Measurements from ENCODE around the gene DDX6. TPM values are rescaled to one million over a fixed set of nuclear protein-coding genes. Genes with fewer than 3 reads are reported as not detected.
"Not testable (repeated sequence)": the region's sequence is repeated elsewhere in the genome, so short reads cannot be mapped to it uniquely, and the experiment has no call there.

DDX6 gene
- polyA plus RNA-seq, 1 experiment, result 81.8 TPM

DNA sequence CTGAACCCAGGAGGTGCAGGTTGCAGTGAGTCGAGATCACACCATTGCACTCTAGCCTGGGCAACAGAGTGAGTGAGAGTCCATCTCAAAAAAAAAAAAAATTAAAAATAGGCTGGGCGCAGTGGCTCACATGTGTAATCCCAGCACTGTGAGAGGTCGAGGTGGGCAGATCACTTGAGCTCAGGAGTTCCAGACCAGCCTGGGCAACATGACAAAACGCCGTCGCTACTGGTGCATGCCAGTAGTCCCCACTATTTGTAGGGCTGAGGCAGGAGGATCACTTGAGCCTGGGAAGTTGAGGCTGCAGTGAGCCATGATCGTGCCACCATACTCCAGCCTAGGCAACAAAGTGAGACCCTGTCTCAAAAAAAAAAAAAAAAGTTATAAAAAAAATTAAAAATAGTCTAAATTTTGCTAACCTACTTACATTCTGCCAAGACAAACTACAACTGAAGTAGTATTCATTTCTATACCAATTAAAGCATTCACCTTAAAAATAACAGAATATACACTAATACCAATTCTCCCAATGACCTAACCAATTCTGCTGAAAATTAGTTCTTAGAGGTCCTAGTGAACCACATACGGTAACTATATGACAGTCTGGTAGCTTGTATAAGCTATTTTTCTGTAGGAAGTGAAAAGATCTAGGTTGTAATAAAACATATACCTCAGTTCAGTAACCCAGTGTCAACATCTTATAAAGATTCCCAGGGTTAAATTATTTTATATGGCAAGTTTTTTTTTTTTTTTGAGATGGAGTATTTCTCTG lies 7.1 kb downstream of the DDX6 start:
- DNase-seq (ENCODE audit: low read depth, low spot score), result no peak
- no peak overlapping the region for H3K27ac ChIP-seq (ENCODE audit: low read depth, low read length)
- ChIA-PET CTCF (interaction anchor here (0.6 to 2.8 kb wide), 2 partner anchors 147 to 540 kb away, joined by 3 to 9 read pairs; no protein-coding TSS in a partner anchor), POLR2A (interaction anchor here (0.6 kb wide), 1 partner anchor 8 kb away, joined by 5 read pairs; no protein-coding TSS in a partner anchor)
- no peaks in the 10 kb centered on the region for H3K27me3 ChIP-seq (ENCODE audit: control insufficient read depth, insufficient read depth, low read length)
- no peaks in the 10 kb centered on the region; the same call in 1 of the 2 replicates for H3K9me3 ChIP-seq (ENCODE audit: control insufficient read depth, insufficient read depth, low read length)
- H3K4me3 ChIP-seq (ENCODE audit: low read depth, low read length), result no peak overlapping the region
- TF ChIP-seq, protein P1, sequence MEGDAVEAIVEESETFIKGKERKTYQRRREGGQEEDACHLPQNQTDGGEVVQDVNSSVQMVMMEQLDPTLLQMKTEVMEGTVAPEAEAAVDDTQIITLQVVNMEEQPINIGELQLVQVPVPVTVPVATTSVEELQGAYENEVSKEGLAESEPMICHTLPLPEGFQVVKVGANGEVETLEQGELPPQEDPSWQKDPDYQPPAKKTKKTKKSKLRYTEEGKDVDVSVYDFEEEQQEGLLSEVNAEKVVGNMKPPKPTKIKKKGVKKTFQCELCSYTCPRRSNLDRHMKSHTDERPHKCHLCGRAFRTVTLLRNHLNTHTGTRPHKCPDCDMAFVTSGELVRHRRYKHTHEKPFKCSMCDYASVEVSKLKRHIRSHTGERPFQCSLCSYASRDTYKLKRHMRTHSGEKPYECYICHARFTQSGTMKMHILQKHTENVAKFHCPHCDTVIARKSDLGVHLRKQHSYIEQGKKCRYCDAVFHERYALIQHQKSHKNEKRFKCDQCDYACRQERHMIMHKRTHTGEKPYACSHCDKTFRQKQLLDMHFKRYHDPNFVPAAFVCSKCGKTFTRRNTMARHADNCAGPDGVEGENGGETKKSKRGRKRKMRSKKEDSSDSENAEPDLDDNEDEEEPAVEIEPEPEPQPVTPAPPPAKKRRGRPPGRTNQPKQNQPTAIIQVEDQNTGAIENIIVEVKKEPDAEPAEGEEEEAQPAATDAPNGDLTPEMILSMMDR (IDR thresholded peaks at IDR 0.05; ENCODE audit: low read depth, low read length), result no peak

DNA sequence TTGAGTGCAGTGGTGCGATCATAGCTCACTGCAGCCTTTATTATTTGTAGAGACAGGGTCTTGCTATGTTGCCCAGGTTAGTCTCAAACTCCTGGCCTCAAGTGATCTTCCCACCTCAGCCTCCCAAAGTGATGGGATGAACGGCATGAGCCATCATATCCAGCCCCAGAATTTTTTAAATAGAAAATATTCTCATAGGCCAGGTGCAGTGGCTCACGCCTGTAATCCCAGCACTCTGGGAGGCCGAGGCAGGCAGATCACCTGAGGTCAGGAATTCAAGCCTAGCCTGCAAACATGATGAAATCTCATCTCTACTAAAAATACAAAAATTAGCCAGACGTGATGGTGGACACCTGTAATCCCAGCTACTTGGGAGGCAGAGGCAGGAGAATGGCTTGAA lies 7.6 kb downstream of the DDX6 start:
- CTCF ChIA-PET, result interaction anchor here (0.6 kb wide), 1 partner anchor 540 kb away, joined by 3 read pairs; no protein-coding TSS in a partner anchor
- H3K4me3 ChIP-seq (ENCODE audit: low read depth, low read length); H3K27me3 ChIP-seq (ENCODE audit: control insufficient read depth, insufficient read depth, low read length); H3K27ac ChIP-seq (ENCODE audit: low read depth, low read length); POLR2A ChIA-PET; DNase-seq (ENCODE audit: low read depth, low spot score); H3K9me3 ChIP-seq (ENCODE audit: control insufficient read depth, insufficient read depth, low read length): not testable (repeated sequence)

DNA sequence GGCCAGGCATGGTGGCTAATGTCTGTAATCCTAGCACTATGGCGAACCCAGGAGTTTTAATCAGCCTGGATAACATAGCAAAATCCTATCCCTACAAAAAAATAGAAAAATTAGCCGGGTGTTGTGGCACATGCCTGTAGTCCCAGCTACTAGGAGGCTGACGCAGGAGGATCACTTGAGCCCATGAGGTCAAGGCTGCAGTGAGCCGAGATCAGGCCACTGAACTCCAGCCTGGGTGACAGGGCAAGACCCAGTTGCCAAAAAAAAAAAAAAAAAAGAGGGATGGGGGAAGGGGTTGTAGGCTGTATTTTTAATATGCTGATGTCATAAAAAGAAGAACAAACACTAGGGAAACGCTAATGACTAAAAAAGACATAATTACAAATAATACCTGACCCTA lies 12.1 kb downstream of the DDX6 start:
- Histone ChIP-seq H3K9me3 (ENCODE audit: control insufficient read depth, insufficient read depth, low read length) (no peaks in the 10 kb centered on the region), H3K4me3 (ENCODE audit: low read depth, low read length) (no peak overlapping the region), H3K27ac (ENCODE audit: low read depth, low read length) (no peak overlapping the region), H3K27me3 (ENCODE audit: control insufficient read depth, insufficient read depth, low read length) (no peaks in the 10 kb centered on the region)
- ChIA-PET POLR2A (no interaction called here), CTCF (interaction anchor here (0.7 kb wide), 1 partner anchor 183 kb away, joined by 5 read pairs; no protein-coding TSS in a partner anchor)
- no peak for DNase-seq (ENCODE audit: low read depth, low spot score)
- TF ChIP-seq, protein P1 (IDR thresholded peaks at IDR 0.05; ENCODE audit: low read depth, low read length), result no peak

DNA sequence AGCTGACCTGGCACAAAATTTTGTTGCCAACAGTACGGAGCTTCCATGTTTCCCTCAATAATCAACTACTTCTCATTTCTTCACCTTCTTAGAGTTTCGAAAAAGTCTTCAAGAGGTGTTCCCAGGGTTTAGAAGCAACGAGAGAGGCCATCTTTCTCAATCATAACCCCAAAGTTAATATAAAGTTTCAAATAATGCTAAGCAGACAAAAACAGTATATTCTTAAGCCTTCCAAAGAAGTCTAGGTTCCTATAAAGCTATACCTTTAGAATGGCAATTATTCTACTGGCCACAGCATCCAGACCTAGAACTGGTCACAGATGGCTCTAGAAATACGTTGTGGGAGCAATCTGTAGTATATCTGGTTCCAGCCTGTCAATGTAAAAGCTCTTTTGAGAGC lies 16.9 kb downstream of the DDX6 start:
- Histone ChIP-seq H3K9me3 (ENCODE audit: control insufficient read depth, insufficient read depth, low read length) (no peaks in the 10 kb centered on the region), H3K27me3 (ENCODE audit: control insufficient read depth, insufficient read depth, low read length) (no peaks in the 10 kb centered on the region), H3K4me3 (ENCODE audit: low read depth, low read length) (no peak overlapping the region), H3K27ac (ENCODE audit: low read depth, low read length) (no peak overlapping the region)
- no peak for DNase-seq (ENCODE audit: low read depth, low spot score)
- POLR2A ChIA-PET, result no interaction called here
- TF ChIP-seq, protein P1 (IDR thresholded peaks at IDR 0.05; ENCODE audit: low read depth, low read length), result no peak
- CTCF ChIA-PET, result interaction anchor here (0.6 kb wide), 1 partner anchor 84 kb away, joined by 3 read pairs; no protein-coding TSS in a partner anchor

DNA sequence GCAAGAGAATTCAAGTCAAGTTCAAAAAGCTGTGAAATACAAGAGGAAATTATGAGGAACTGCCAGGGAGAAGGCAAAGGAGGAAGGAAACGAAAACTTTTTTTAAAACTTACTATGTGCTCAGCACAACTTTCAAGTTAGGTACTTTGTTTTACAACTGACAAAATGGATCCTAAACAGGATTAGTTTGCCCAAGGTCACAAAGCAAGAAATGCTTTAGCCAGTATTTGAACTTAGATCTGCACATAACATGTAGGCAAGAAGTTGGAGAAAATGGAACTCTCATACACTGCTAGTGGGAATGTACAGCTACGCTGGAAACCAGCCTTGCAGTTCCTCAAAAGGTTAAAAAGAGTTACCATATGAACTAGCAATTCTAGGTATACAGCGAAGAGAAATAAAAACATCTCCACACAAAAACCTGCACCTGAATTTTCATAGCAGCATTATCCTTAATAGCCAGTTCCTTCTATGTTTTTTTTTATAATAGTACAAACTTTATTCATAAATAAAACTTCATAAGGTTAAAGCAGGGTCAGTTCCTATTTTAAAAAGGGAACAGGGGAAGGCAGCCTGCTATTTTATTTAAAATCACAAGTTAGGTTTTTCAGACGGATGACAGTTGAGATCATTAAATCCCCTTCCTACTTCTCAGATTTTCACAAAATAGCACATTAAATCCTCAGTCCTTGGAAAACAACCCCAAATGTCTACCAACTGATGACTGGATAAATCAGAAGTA lies 19.2 kb downstream of the DDX6 start:
- ChIA-PET CTCF (interaction anchor here (0.8 to 1.8 kb wide), 2 partner anchors 19 to 82 kb away, joined by 4 to 6 read pairs; partner anchors contain the start of gene DDX6), POLR2A (no interaction called here)
- no peak for DNase-seq (ENCODE audit: low read depth, low spot score)
- H3K9me3 ChIP-seq (ENCODE audit: control insufficient read depth, insufficient read depth, low read length), result no peaks in the 10 kb centered on the region
- no peak overlapping the region for H3K4me3 ChIP-seq (ENCODE audit: low read depth, low read length)
- TF ChIP-seq, protein P1 (IDR thresholded peaks at IDR 0.05; ENCODE audit: low read depth, low read length), result no peak
- H3K27me3 ChIP-seq (ENCODE audit: control insufficient read depth, insufficient read depth, low read length), result no peaks in the 10 kb centered on the region
- no peak overlapping the region for H3K27ac ChIP-seq (ENCODE audit: low read depth, low read length)
